ENCODE results near the gene PLN.

The PLN gene

GRCh38 chr6:118558464-118559217, 10.5 kb downstream of the PLN start:
- DNase-seq (ENCODE audit: low read depth): no peak
- H3K4me3 ChIP-seq (ENCODE audit: control insufficient read depth, low read depth, low read length): no peak overlapping the region
- no peak for TF ChIP-seq CTCF (IDR thresholded peaks at IDR 0.05; ENCODE audit: control insufficient read depth, insufficient read depth, low read depth, low read length, missing control alignments)

GRCh38 chr6:118559659-118560058, 11.6 kb downstream of the PLN start:
- H3K4me3 ChIP-seq (ENCODE audit: control insufficient read depth, low read depth, low read length): no peak overlapping the region
- DNase-seq (ENCODE audit: low read depth): no peak
- no peak for TF ChIP-seq CTCF (IDR thresholded peaks at IDR 0.05; ENCODE audit: control insufficient read depth, insufficient read depth, low read depth, low read length, missing control alignments)

- DNase-seq (ENCODE audit: low read depth): no peak
- H3K4me3 ChIP-seq (ENCODE audit: control insufficient read depth, low read depth, low read length): no peak overlapping the region
- TF ChIP-seq CTCF (IDR thresholded peaks at IDR 0.05; ENCODE audit: control insufficient read depth, insufficient read depth, low read depth, low read length, missing control alignments): no peak
These were observed 14.2 kb downstream of the PLN start for GRCh38 chr6:118562248-118562647.

- DNase-seq (ENCODE audit: low read depth): no peak
- H3K4me3 ChIP-seq (ENCODE audit: control insufficient read depth, low read depth, low read length): no peak overlapping the region
- TF ChIP-seq CTCF (IDR thresholded peaks at IDR 0.05; ENCODE audit: control insufficient read depth, insufficient read depth, low read depth, low read length, missing control alignments): no peak
These were observed 14.9 kb downstream of the PLN start for GRCh38 chr6:118562959-118563358.

GRCh38 chr6:118565311-118565960, 17.3 kb downstream of the PLN start:
- DNase-seq (ENCODE audit: low read depth): no peak
- TF ChIP-seq CTCF (IDR thresholded peaks at IDR 0.05; ENCODE audit: control insufficient read depth, insufficient read depth, low read depth, low read length, missing control alignments): peak; percentile 16

GRCh38 chr6:118567974-118568373, 19.9 kb downstream of the PLN start:
- DNase-seq (ENCODE audit: low read depth): no peak
- TF ChIP-seq CTCF (IDR thresholded peaks at IDR 0.05; ENCODE audit: control insufficient read depth, insufficient read depth, low read depth, low read length, missing control alignments): no peak

More at GRCh38 chr6:118565311-118565960, 17.3 kb downstream of the PLN start:
- H3K4me3 ChIP-seq (ENCODE audit: control insufficient read depth, low read depth, low read length): no peak overlapping the region

More at GRCh38 chr6:118567974-118568373, 19.9 kb downstream of the PLN start:
- no peak overlapping the region for H3K4me3 ChIP-seq (ENCODE audit: control insufficient read depth, low read depth, low read length)
